PC-9 (cell line): ENCODE measurements around the gene ZC3H8. TPM values are rescaled to one million over a fixed set of nuclear protein-coding genes. Genes with fewer than 3 reads are reported as not detected.

Source experiments
- BruUV-seq: library from RNA; stranded (reverse); fragments of 400-500 nt; replicated peaks from 2 replicates; lab custom pipeline; 2021; lab: Mats Ljungman, UMichigan
- CTCF ChIA-PET: fragments of 300-600 bp; sonication (Branson Sonifier 250); formaldehyde crosslinking; loops from one replicate; lab custom pipeline; 2022; ENCODE audit warnings: antibody characterized with exemption; lab: Charles Lee
- POLR2A ChIA-PET: fragments of 300-600 bp; sonication (Branson Sonifier 250); formaldehyde crosslinking; loops from one replicate; lab custom pipeline; 2022; ENCODE audit warnings: antibody characterized with exemption; ENCODE audit not compliant: unreplicated experiment; lab: Charles Lee
- DNase-seq, 2 experiments: peaks; one replicate each; pipeline versions ENCODE4 v3.0.0 to v3.0.0-alpha.2; 2015 to 2022; ENCODE audit warnings: mixed read lengths in 1 of 2
- H2AFZ ChIP-seq: fragments of 200-600 bp; sonication (generic); 2 replicates; pipeline ENCODE4 v1.8.1; 2017; ENCODE audit warnings: antibody characterized with exemption
- H3F3A ChIP-seq: fragments of 200-600 bp; sonication (generic); 2 replicates; pipeline ENCODE4 v1.8.1; 2017; ENCODE audit warnings: antibody characterized with exemption, mild to moderate bottlenecking, low read depth; ENCODE audit not compliant: insufficient read depth
- H3K27ac ChIP-seq: fragments of 200-600 bp; sonication (generic); 2 replicates; pipeline ENCODE4 v1.6.1; 2016; ENCODE audit warnings: mixed run types
- H3K27me3 ChIP-seq: fragments of 200-600 bp; sonication (generic); 2 replicates; pipeline ENCODE4 v1.6.1; 2016; ENCODE audit warnings: low read depth, mixed run types; ENCODE audit not compliant: insufficient read depth
- H3K36me3 ChIP-seq: fragments of 200-600 bp; sonication (generic); 2 replicates; pipeline ENCODE4 v1.6.1; 2016; ENCODE audit warnings: low read depth, mixed run types
- H3K4me1 ChIP-seq: fragments of 200-600 bp; sonication (generic); replicated peaks from 2 replicates; pipeline ENCODE4 v1.6.1; 2016; ENCODE audit warnings: mixed run types; ENCODE audit not compliant: insufficient read depth
- H3K4me2 ChIP-seq: fragments of 200-600 bp; sonication (generic); 2 replicates; pipeline ENCODE4 v1.6.1; 2017; ENCODE audit warnings: mixed run types
- H3K4me3 ChIP-seq: fragments of 200-600 bp; sonication (generic); 2 replicates; pipeline ENCODE4 v1.6.1; 2016; ENCODE audit warnings: mixed run types
- H3K79me2 ChIP-seq: fragments of 200-600 bp; sonication (generic); 2 replicates; pipeline ENCODE4 v1.6.1; 2017; ENCODE audit warnings: low read depth, mixed run types
- H3K9me2 ChIP-seq: fragments of 200-600 bp; sonication (generic); 2 replicates; pipeline ENCODE4 v1.8.1; 2017; ENCODE audit warnings: mild to moderate bottlenecking; ENCODE audit not compliant: insufficient read depth
- H3K9me3 ChIP-seq: fragments of 200-600 bp; sonication (generic); 2 replicates; pipeline ENCODE4 v1.8.1; 2016; ENCODE audit warnings: low read depth; ENCODE audit not compliant: insufficient read depth
- H4K20me1 ChIP-seq: fragments of 200-600 bp; sonication (generic); 2 replicates; pipeline ENCODE4 v1.8.1; 2017; ENCODE audit not compliant: insufficient read depth
- EZH2 ChIP-seq: fragments of 200-600 bp; sonication (generic); IDR thresholded peaks from 2 replicates; pipeline ENCODE4 v1.8.0; 2017; ENCODE audit warnings: antibody characterized with exemption, low read depth
- intact Hi-C: fragments of 100-400 bp; cut with micrococcal nuclease; formaldehyde crosslinking; loops from one replicate; pipeline ENCODE4 v1.10.0; 2022; ENCODE audit not compliant: unreplicated experiment
- total RNA-seq: library from RNA; stranded (reverse); gene quantifications from 2 replicates; pipeline ENCODE4 v1.2.3, GENCODE V29; 2021
- TF ChIP-seq, protein P1 (sequence below): fragments of 200-600 bp; sonication (generic); conservative IDR thresholded peaks from 2 replicates; pipeline ENCODE4 v1.6.1; 2017; ENCODE audit warnings: mixed run types, antibody characterized with exemption, mild to moderate bottlenecking, moderate library complexity

ZC3H8 gene
- total RNA-seq, 1 experiment from 2014 or later: 8.6 TPM

DNA sequence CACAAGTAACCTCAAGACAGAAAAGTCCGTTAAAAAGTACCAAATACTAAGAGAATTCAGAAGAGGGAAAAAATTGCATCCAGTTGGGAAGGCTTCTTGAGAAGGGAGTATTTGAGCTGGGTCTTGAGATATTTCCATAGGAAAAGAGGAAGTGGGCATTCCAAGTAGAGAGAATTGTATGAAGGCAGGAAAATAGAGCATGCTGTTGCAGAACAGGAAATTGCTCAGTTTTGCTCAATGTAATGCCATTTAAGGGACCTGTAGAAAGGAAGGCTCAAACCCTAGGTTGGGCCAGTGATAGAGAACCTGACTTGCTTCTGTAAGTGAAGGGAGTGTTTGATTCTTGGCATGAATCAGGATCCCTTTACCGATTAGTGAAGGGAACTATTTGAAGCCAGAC, 1.0 kb upstream of the ZC3H8 start:
- Histone ChIP-seq H3K4me1 (0 out of 2 replicates have a peak, but pooled peaks cover 5% of the 10 kb centered on the region), H4K20me1 (no peaks in the 10 kb centered on the region), H3K9me3 (no peaks in the 10 kb centered on the region), H3K36me3 (no peaks in the 10 kb centered on the region), H3K27ac (no peak overlapping the region), H3K27me3 (no peaks in the 10 kb centered on the region), H2AFZ (no peak overlapping the region), H3F3A (no peaks in the 10 kb centered on the region), H3K4me3 (no peak overlapping the region), H3K79me2 (peaks cover 36% of the 10 kb centered on the region), H3K9me2 (no peaks in the 10 kb centered on the region), H3K4me2 (no peak overlapping the region)
- CTCF ChIA-PET: no interaction called here
- no TSS peak for BruUV-seq
- TF ChIP-seq, protein P1, sequence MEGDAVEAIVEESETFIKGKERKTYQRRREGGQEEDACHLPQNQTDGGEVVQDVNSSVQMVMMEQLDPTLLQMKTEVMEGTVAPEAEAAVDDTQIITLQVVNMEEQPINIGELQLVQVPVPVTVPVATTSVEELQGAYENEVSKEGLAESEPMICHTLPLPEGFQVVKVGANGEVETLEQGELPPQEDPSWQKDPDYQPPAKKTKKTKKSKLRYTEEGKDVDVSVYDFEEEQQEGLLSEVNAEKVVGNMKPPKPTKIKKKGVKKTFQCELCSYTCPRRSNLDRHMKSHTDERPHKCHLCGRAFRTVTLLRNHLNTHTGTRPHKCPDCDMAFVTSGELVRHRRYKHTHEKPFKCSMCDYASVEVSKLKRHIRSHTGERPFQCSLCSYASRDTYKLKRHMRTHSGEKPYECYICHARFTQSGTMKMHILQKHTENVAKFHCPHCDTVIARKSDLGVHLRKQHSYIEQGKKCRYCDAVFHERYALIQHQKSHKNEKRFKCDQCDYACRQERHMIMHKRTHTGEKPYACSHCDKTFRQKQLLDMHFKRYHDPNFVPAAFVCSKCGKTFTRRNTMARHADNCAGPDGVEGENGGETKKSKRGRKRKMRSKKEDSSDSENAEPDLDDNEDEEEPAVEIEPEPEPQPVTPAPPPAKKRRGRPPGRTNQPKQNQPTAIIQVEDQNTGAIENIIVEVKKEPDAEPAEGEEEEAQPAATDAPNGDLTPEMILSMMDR: no peak
- TF ChIP-seq EZH2: no peak
- POLR2A ChIA-PET: interaction anchor here (0.6 kb wide), 1 partner anchor 57 kb away, joined by 5 read pairs; no protein-coding TSS in a partner anchor
- intact Hi-C loops: loop anchor here (5.0 to 10.0 kb wide), 4 partner anchors 179 to 371 kb away; partner anchors contain the start of genes ANAPC1, RGPD8 and TMEM87B
- DNase-seq: no peak

DNA sequence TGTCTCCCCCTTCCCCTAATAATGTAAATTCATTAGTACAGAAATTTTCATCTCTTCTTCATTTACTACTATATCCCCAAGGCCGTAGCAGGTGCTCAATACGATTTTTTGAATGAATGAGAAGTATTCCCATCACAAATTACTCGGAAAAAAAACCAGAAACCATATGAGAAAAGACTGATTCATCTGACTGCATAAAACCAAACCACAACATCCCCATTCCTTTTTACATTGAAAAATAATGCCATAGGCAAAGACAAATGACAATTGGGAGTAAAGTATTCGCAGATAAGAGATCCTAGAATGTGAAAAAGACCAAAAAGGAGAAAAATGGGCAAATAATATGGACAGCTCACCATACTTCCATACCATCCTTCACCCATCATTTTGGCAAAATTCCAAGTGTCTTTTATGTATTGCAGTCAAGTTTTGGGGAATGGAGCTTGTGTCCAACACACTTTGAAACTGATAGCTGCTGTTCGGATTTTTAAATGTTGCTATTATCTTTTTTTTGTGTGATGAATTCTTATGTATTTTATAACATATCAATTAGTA, 1.5 kb downstream of the ZC3H8 start:
- Histone ChIP-seq H3K9me3 (no peaks in the 10 kb centered on the region), H3K27ac (no peak overlapping the region), H3K4me1 (0 out of 2 replicates have a peak, but pooled peaks cover 5% of the 10 kb centered on the region), H3F3A (no peaks in the 10 kb centered on the region), H4K20me1 (no peaks in the 10 kb centered on the region), H3K27me3 (no peaks in the 10 kb centered on the region), H3K4me2 (peak overlapping the region; percentile 81), H3K4me3 (peak overlapping the region; percentile 77; the same call in 1 of the 2 replicates), H2AFZ (no peak overlapping the region), H3K79me2 (peaks cover 38% of the 10 kb centered on the region), H3K36me3 (no peaks in the 10 kb centered on the region; the same call in 1 of the 2 replicates), H3K9me2 (no peaks in the 10 kb centered on the region)
- TF ChIP-seq, protein P1: no peak
- TF ChIP-seq EZH2: no peak
- ChIA-PET POLR2A (interaction anchor here (0.7 kb wide), 1 partner anchor 439 kb away, joined by 3 read pairs; no protein-coding TSS in a partner anchor), CTCF (interaction anchor here (0.6 kb wide), 1 partner anchor 248 kb away, joined by 3 read pairs; no protein-coding TSS in a partner anchor)
- no TSS peak for BruUV-seq
- intact Hi-C loops: loop anchor here (10.0 kb wide), 3 partner anchors 181 to 369 kb away; partner anchors contain the start of genes ANAPC1, RGPD8 and TMEM87B
- DNase-seq: no peak

DNA sequence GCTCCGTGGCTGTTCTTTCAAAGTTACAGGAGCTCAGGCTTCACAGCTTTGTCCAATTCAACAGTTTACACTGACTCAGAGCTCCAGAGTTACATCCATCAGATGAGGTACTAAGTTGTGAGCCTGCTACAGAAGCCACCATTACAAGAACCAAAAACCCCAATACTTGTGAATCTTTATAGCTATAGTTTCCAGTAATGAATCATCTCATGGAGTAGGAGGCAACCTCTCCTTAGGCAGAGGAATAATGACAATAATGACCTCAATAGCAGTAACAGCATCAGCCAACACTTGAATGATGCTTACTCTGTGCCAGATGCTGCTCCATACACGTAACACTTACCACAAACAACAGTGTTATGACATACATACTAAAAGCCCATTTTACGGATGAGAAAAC, 3.6 kb downstream of the ZC3H8 start:
- BruUV-seq: no TSS peak
- intact Hi-C loops: loop anchor here (10.0 kb wide), 3 partner anchors 184 to 366 kb away; partner anchors contain the start of genes ANAPC1, RGPD8 and TMEM87B
- H3K27ac ChIP-seq: no peak overlapping the region
- H3K4me3 ChIP-seq: no peak overlapping the region
- H3K9me2 ChIP-seq: no peaks in the 10 kb centered on the region
- ChIA-PET CTCF (interaction anchor here (0.5 kb wide), 1 partner anchor 107 kb away, joined by 4 read pairs; no protein-coding TSS in a partner anchor), POLR2A (no interaction called here)
- H2AFZ ChIP-seq: no peak overlapping the region
- H3K4me1 ChIP-seq: 0 out of 2 replicates have a peak, but pooled peaks cover 5% of the 10 kb centered on the region
- H3K36me3 ChIP-seq: peaks cover 5% of the 10 kb centered on the region
- TF ChIP-seq, protein P1: no peak
- no peak for TF ChIP-seq EZH2
- H4K20me1 ChIP-seq: no peaks in the 10 kb centered on the region
- H3K27me3 ChIP-seq: no peaks in the 10 kb centered on the region
- H3K4me2 ChIP-seq: no peak overlapping the region
- no peak for DNase-seq
- H3F3A ChIP-seq: no peaks in the 10 kb centered on the region
- H3K9me3 ChIP-seq: no peaks in the 10 kb centered on the region
- peaks cover 38% of the 10 kb centered on the region for H3K79me2 ChIP-seq
